PC-9 (cell line): Measurements from ENCODE around the gene JADE2. TPM values are rescaled to one million over a fixed set of nuclear protein-coding genes. Genes with fewer than 3 reads are reported as not detected.
A peak's percentile ranks its signal among the peaks of the same experiment; 100 is the strongest.
"Not testable (repeated sequence)": the region's sequence is repeated elsewhere in the genome, so short reads cannot be mapped to it uniquely, and the experiment has no call there.

ENCODE experiments used
- BruUV-seq: library from RNA; stranded (reverse); fragments of 400-500 nt; replicated peaks from 2 replicates; lab custom pipeline; 2021; lab: Mats Ljungman, UMichigan
- CTCF ChIA-PET: fragments of 300-600 bp; sonication (Branson Sonifier 250); formaldehyde crosslinking; loops from one replicate; lab custom pipeline; 2022; ENCODE audit warnings: antibody characterized with exemption; lab: Charles Lee
- POLR2A ChIA-PET: fragments of 300-600 bp; sonication (Branson Sonifier 250); formaldehyde crosslinking; loops from one replicate; lab custom pipeline; 2022; ENCODE audit warnings: antibody characterized with exemption; ENCODE audit not compliant: unreplicated experiment; lab: Charles Lee
- DNase-seq, 2 experiments: peaks; one replicate each; pipeline versions ENCODE4 v3.0.0 to v3.0.0-alpha.2; 2015 to 2022; ENCODE audit warnings: mixed read lengths in 1 of 2
- H2AFZ ChIP-seq: fragments of 200-600 bp; sonication (generic); 2 replicates; pipeline ENCODE4 v1.8.1; 2017; ENCODE audit warnings: antibody characterized with exemption
- H3F3A ChIP-seq: fragments of 200-600 bp; sonication (generic); 2 replicates; pipeline ENCODE4 v1.8.1; 2017; ENCODE audit warnings: antibody characterized with exemption, mild to moderate bottlenecking, low read depth; ENCODE audit not compliant: insufficient read depth
- H3K27ac ChIP-seq: fragments of 200-600 bp; sonication (generic); 2 replicates; pipeline ENCODE4 v1.6.1; 2016; ENCODE audit warnings: mixed run types
- H3K27me3 ChIP-seq: fragments of 200-600 bp; sonication (generic); 2 replicates; pipeline ENCODE4 v1.6.1; 2016; ENCODE audit warnings: low read depth, mixed run types; ENCODE audit not compliant: insufficient read depth
- H3K36me3 ChIP-seq: fragments of 200-600 bp; sonication (generic); 2 replicates; pipeline ENCODE4 v1.6.1; 2016; ENCODE audit warnings: low read depth, mixed run types
- H3K4me1 ChIP-seq: fragments of 200-600 bp; sonication (generic); replicated peaks from 2 replicates; pipeline ENCODE4 v1.6.1; 2016; ENCODE audit warnings: mixed run types; ENCODE audit not compliant: insufficient read depth
- H3K4me2 ChIP-seq: fragments of 200-600 bp; sonication (generic); 2 replicates; pipeline ENCODE4 v1.6.1; 2017; ENCODE audit warnings: mixed run types
- H3K4me3 ChIP-seq: fragments of 200-600 bp; sonication (generic); 2 replicates; pipeline ENCODE4 v1.6.1; 2016; ENCODE audit warnings: mixed run types
- H3K79me2 ChIP-seq: fragments of 200-600 bp; sonication (generic); 2 replicates; pipeline ENCODE4 v1.6.1; 2017; ENCODE audit warnings: low read depth, mixed run types
- H3K9me2 ChIP-seq: fragments of 200-600 bp; sonication (generic); 2 replicates; pipeline ENCODE4 v1.8.1; 2017; ENCODE audit warnings: mild to moderate bottlenecking; ENCODE audit not compliant: insufficient read depth
- H3K9me3 ChIP-seq: fragments of 200-600 bp; sonication (generic); 2 replicates; pipeline ENCODE4 v1.8.1; 2016; ENCODE audit warnings: low read depth; ENCODE audit not compliant: insufficient read depth
- H4K20me1 ChIP-seq: fragments of 200-600 bp; sonication (generic); 2 replicates; pipeline ENCODE4 v1.8.1; 2017; ENCODE audit not compliant: insufficient read depth
- CTCF ChIP-seq: fragments of 200-600 bp; sonication (generic); conservative IDR thresholded peaks from 2 replicates; pipeline ENCODE4 v1.6.1; 2017; ENCODE audit warnings: mixed run types, antibody characterized with exemption, mild to moderate bottlenecking, moderate library complexity
- EZH2 ChIP-seq: fragments of 200-600 bp; sonication (generic); IDR thresholded peaks from 2 replicates; pipeline ENCODE4 v1.8.0; 2017; ENCODE audit warnings: antibody characterized with exemption, low read depth
- intact Hi-C: fragments of 100-400 bp; cut with micrococcal nuclease; formaldehyde crosslinking; loops from one replicate; pipeline ENCODE4 v1.10.0; 2022; ENCODE audit not compliant: unreplicated experiment
- total RNA-seq: library from RNA; stranded (reverse); gene quantifications from 2 replicates; pipeline ENCODE4 v1.2.3, GENCODE V29; 2021

JADE2 gene
- total RNA-seq, 1 experiment from 2014 or later = 82.1 TPM

DNA sequence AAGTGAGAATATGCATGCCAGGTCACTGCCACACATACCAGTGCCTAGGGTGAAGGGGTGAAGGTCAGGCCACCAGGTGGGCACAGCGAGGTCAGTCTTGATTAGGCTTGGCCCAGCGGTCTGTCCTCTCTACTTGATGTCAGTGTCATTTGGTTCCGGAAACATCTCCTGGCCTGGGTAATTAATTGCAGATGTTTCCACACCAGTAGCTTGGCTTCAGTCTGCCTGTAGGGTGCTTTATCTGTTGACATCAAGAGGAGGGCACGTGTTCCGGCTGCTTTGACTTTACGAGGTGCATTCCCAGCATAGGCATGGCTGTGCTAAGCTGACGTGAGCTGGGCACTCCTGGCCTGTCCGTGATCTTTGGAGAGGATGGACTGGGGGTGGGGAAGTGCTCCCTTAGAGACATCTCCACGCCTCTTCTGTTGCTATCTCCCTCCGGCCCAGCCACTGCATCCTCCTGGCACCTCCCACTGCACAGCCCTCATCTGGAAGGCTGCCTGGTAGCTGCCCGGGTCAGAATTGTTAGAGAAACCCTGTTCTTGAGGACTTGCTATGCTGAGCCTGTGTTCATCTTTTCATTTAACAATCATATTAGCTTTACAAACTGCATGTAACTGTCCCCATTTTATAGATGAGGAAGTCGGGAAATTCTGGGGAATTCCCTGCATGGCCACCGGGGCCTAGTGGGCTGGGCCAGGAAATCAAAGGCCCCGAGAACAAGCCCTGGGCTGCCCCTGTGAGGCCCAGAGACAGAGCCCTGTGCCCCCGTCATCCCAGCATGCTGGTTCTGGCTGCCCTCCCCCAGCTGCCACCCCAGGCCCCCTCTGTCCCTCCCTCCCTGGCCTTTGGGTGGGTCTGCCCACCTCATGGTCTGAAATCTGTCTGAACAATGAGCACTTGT is 29.1 kb downstream of the JADE2 start:
- no peak overlapping the region for H3K27ac ChIP-seq
- H3K9me2 ChIP-seq = no peaks in the 10 kb centered on the region
- H3K36me3 ChIP-seq = 0 out of 2 replicates have a peak, but pooled peaks cover 6% of the 10 kb centered on the region
- CTCF ChIA-PET = no interaction called here
- no peak for TF ChIP-seq EZH2
- no peak for TF ChIP-seq CTCF
- peak in 1 of 2 experiments; percentile 35 for DNase-seq
- H3K27me3 ChIP-seq = no peaks in the 10 kb centered on the region
- H3K4me2 ChIP-seq = no peak overlapping the region
- H3K79me2 ChIP-seq = no peaks in the 10 kb centered on the region; the same call in 1 of the 2 replicates
- H3K4me3 ChIP-seq = no peak overlapping the region
- intact Hi-C loops = no loop called here
- peaks cover 21% of the 10 kb centered on the region; the same call in 1 of the 2 replicates for H3F3A ChIP-seq
- H3K4me1 ChIP-seq = 0 out of 2 replicates have a peak, but pooled peaks cover 5% of the 10 kb centered on the region
- no peak overlapping the region for H2AFZ ChIP-seq
- H4K20me1 ChIP-seq = peaks cover 30% of the 10 kb centered on the region
- H3K9me3 ChIP-seq = no peaks in the 10 kb centered on the region
- no TSS peak for BruUV-seq
- POLR2A ChIA-PET = interaction anchor here (0.6 to 0.7 kb wide), 2 partner anchors 28 to 53 kb away, joined by 3 to 8 read pairs; no protein-coding TSS in a partner anchor

DNA sequence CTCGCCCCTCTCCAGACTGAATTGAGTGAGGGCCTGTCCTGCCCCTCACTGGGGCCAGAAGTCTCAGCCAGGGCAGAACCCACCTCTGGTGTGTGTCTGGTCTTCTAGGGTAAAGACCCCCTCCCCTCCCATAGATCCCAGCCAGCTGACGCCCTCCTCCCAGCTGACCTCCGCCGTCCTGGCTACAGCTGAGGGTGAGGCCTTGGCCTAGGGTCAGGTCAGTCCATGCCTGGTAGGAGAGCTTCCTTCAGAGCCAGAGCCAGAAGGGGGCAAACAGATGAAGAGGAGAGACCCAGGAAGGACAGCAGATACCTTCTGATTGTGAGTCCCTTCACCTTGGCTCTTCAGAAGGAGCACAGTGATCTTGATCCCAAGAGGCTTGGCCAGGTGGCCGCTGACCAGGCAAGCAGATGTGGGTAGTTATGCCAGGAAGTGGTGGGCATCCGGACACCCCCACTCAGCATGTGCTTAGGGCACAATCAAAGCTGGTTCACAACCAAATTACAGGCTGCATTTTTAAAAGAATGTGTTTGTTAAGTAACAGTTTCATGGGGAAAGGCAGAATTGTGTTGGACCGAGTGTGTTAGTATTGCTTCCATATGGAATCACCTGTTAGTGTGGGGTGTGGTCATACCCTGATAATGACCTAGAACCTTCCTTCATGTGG is 29.9 kb downstream of the JADE2 start:
- Histone ChIP-seq H2AFZ (no peak overlapping the region), H4K20me1 (peaks cover 32% of the 10 kb centered on the region), H3K4me1 (0 out of 2 replicates have a peak, but pooled peaks cover 5% of the 10 kb centered on the region), H3K27ac (no peak overlapping the region), H3F3A (peaks cover 19% of the 10 kb centered on the region; the same call in 1 of the 2 replicates), H3K79me2 (no peaks in the 10 kb centered on the region; the same call in 1 of the 2 replicates), H3K4me2 (no peak overlapping the region), H3K27me3 (no peaks in the 10 kb centered on the region), H3K9me3 (no peaks in the 10 kb centered on the region), H3K36me3 (peaks cover 8% of the 10 kb centered on the region; the same call in 1 of the 2 replicates), H3K4me3 (no peak overlapping the region), H3K9me2 (no peaks in the 10 kb centered on the region)
- no peak for DNase-seq
- intact Hi-C loops = no loop called here
- no peak for TF ChIP-seq EZH2
- no peak for TF ChIP-seq CTCF
- POLR2A ChIA-PET = interaction anchor here (0.6 to 0.7 kb wide), 2 partner anchors 28 to 53 kb away, joined by 3 to 8 read pairs; no protein-coding TSS in a partner anchor
- BruUV-seq = no TSS peak
- CTCF ChIA-PET = no interaction called here

DNA sequence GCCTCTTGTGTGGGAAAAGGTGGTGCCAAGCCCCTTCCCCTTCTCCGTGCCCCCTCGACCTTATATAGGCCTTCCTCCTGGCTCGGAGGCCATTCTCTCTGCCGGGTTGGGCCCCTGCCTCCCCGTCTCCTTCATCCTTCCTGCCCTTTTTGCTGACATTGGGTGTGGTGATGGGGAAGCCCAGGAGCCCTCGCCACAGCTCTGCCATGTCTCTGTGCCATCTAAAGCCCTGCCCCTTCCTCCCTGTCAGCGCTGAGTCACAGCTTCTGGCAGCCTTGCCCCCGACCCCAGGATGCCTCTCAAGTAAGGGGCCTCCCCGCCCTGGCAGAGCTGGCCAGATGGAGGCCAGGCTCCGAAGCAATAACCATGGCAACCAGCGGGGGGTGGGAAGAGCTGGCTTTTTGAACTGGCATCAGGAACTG is 30.4 kb downstream of the JADE2 start:
- ChIA-PET POLR2A (no interaction called here), CTCF (no interaction called here)
- H3K4me3 ChIP-seq = no peak overlapping the region
- no peak overlapping the region for H3K4me2 ChIP-seq
- DNase-seq = peak; percentile 61 to 86
- H3K9me2 ChIP-seq = no peaks in the 10 kb centered on the region
- TF ChIP-seq CTCF (no peak), EZH2 (no peak)
- peaks cover 10% of the 10 kb centered on the region; the same call in 1 of the 2 replicates for H3K36me3 ChIP-seq
- H3K79me2 ChIP-seq = no peaks in the 10 kb centered on the region; the same call in 1 of the 2 replicates
- BruUV-seq = no TSS peak
- no peaks in the 10 kb centered on the region for H3K9me3 ChIP-seq
- no peak overlapping the region for H2AFZ ChIP-seq
- intact Hi-C loops = loop anchor here (1.0 kb wide), 1 partner anchor 29 kb away; no protein-coding TSS in a partner anchor
- no peaks in the 10 kb centered on the region for H3K27me3 ChIP-seq
- no peak overlapping the region for H3K27ac ChIP-seq
- H4K20me1 ChIP-seq = peaks cover 32% of the 10 kb centered on the region
- 0 out of 2 replicates have a peak, but pooled peaks cover 5% of the 10 kb centered on the region for H3K4me1 ChIP-seq
- H3F3A ChIP-seq = peaks cover 19% of the 10 kb centered on the region; the same call in 1 of the 2 replicates

DNA sequence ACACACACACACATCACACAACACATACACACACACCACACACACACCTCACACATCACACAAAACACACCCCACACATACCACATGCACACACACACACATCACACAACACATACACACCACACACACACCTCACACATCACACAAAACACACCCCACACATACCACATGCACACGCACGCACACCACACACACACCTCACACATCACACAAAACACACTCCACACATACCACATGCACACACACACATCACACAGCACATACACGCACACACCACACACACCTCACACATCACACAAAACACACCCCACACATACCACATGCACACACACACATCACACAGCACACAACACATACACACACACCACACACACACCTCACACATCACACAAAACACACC is 31.1 kb downstream of the JADE2 start:
- BruUV-seq, CTCF ChIA-PET, H3K4me1 ChIP-seq, H3K4me2 ChIP-seq, H3K79me2 ChIP-seq, DNase-seq, H3K9me2 ChIP-seq, H3K27me3 ChIP-seq, H3K27ac ChIP-seq, H3K4me3 ChIP-seq, POLR2A ChIA-PET, H3K9me3 ChIP-seq, H2AFZ ChIP-seq: not testable (repeated sequence)
- Histone ChIP-seq H4K20me1 (peaks cover 35% of the 10 kb centered on the region), H3F3A (peaks cover 19% of the 10 kb centered on the region; the same call in 1 of the 2 replicates), H3K36me3 (peaks cover 10% of the 10 kb centered on the region; the same call in 1 of the 2 replicates)
- intact Hi-C loops = loop anchor here (1.0 kb wide), 1 partner anchor 29 kb away; no protein-coding TSS in a partner anchor
